Measurements from ENCODE around the gene ONECUT3. TPM values are rescaled to one million over a fixed set of nuclear protein-coding genes. Genes with fewer than 3 reads are reported as not detected.

The ONECUT3 gene
- polyA plus RNA-seq, 1 donor (not counting 4 experiments of a cell fraction or from before 2014, with no cell fraction given): 0.01 TPM

- no peaks in the 10 kb centered on the region for H3K79me2 ChIP-seq (ENCODE audit: control insufficient read depth, insufficient read depth, low read length)
- H3K4me3 ChIP-seq (ENCODE audit: control insufficient read depth in 2 of 3, extremely low read depth in 1 of 3, insufficient read depth in 2 of 3, low read depth in 1 of 3, low read length in 3 of 3): no peak overlapping the region
- no peaks in the 10 kb centered on the region for H3K9me3 ChIP-seq (ENCODE audit: control insufficient read depth, low read depth, low read length)
- dilution Hi-C loops (cut with MboI; ENCODE audit: extremely low pct_ligation_motif_present, low sequenced_read_pairs): no loop called here
- no peak overlapping the region for H3K27ac ChIP-seq (ENCODE audit: control insufficient read depth, insufficient read depth, low read length)
- no peak overlapping the region for H3K9ac ChIP-seq (ENCODE audit: control insufficient read depth, extremely low read depth, insufficient read depth, low read length)
- TF ChIP-seq, protein P1, sequence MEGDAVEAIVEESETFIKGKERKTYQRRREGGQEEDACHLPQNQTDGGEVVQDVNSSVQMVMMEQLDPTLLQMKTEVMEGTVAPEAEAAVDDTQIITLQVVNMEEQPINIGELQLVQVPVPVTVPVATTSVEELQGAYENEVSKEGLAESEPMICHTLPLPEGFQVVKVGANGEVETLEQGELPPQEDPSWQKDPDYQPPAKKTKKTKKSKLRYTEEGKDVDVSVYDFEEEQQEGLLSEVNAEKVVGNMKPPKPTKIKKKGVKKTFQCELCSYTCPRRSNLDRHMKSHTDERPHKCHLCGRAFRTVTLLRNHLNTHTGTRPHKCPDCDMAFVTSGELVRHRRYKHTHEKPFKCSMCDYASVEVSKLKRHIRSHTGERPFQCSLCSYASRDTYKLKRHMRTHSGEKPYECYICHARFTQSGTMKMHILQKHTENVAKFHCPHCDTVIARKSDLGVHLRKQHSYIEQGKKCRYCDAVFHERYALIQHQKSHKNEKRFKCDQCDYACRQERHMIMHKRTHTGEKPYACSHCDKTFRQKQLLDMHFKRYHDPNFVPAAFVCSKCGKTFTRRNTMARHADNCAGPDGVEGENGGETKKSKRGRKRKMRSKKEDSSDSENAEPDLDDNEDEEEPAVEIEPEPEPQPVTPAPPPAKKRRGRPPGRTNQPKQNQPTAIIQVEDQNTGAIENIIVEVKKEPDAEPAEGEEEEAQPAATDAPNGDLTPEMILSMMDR (optimal IDR thresholded peaks at IDR 0.05 in 1 of 3, IDR thresholded peaks at IDR 0.05 in 1 of 3, conservative IDR thresholded peaks at IDR 0.05 in 1 of 3; ENCODE audit: extremely low read depth in 1 of 3, insufficient read depth in 2 of 3, low read length in 3 of 3): peak in 1 of 3 experiments; percentile 3
- TF ChIP-seq EZH2 (IDR thresholded peaks at IDR 0.05; ENCODE audit: low read length): no peak
- no peak overlapping the region for H2AFZ ChIP-seq (ENCODE audit: control insufficient read depth, low read length)
- no peaks in the 10 kb centered on the region for H3K36me3 ChIP-seq (ENCODE audit: control insufficient read depth in 2 of 2, extremely low read depth in 1 of 2, insufficient read depth in 2 of 2, low read length in 2 of 2)
- no peaks in the 10 kb centered on the region for H4K20me1 ChIP-seq (ENCODE audit: control insufficient read depth, extremely low read depth, insufficient read depth, low read length)
- peaks cover 11% of the 10 kb centered on the region for H3K27me3 ChIP-seq (ENCODE audit: control insufficient read depth, extremely low read depth, insufficient read depth, low read length)
- DNase-seq (ENCODE audit: low read depth, low spot score): no peak
- H3K9me1 ChIP-seq (ENCODE audit: control insufficient read depth, extremely low read depth, insufficient read depth, low read length): no peaks in the 10 kb centered on the region
- no peak overlapping the region for H3K4me2 ChIP-seq (ENCODE audit: control insufficient read depth, extremely low read depth, insufficient read depth, low read depth, low read length)
- H3K4me1 ChIP-seq (ENCODE audit: control insufficient read depth, extremely low read depth, insufficient read depth, low read length): no peaks in the 10 kb centered on the region
- FAIRE-seq: no peak
These were observed 38.6 kb downstream of the ONECUT3 start for GRCh38 chr19:1791879-1792278.

GRCh38 chr19:1794424-1795172 is 41.3 kb downstream of the ONECUT3 start:
- TF ChIP-seq, protein P1 (optimal IDR thresholded peaks at IDR 0.05 in 1 of 3, IDR thresholded peaks at IDR 0.05 in 1 of 3, conservative IDR thresholded peaks at IDR 0.05 in 1 of 3; ENCODE audit: extremely low read depth in 1 of 3, insufficient read depth in 2 of 3, low read length in 3 of 3): no peak
- TF ChIP-seq EZH2 (IDR thresholded peaks at IDR 0.05; ENCODE audit: low read length): no peak
- no peaks in the 10 kb centered on the region for H3K9me3 ChIP-seq (ENCODE audit: control insufficient read depth, low read depth, low read length)
- no peak overlapping the region for H3K4me3 ChIP-seq (ENCODE audit: control insufficient read depth in 2 of 3, extremely low read depth in 1 of 3, insufficient read depth in 2 of 3, low read depth in 1 of 3, low read length in 3 of 3)
- H3K9ac ChIP-seq (ENCODE audit: control insufficient read depth, extremely low read depth, insufficient read depth, low read length): no peak overlapping the region
- no peak overlapping the region for H3K27ac ChIP-seq (ENCODE audit: control insufficient read depth, insufficient read depth, low read length)
- H3K9me1 ChIP-seq (ENCODE audit: control insufficient read depth, extremely low read depth, insufficient read depth, low read length): no peaks in the 10 kb centered on the region
- FAIRE-seq (no peak), DNase-seq (ENCODE audit: low read depth, low spot score) (no peak)
- dilution Hi-C loops (cut with MboI; ENCODE audit: extremely low pct_ligation_motif_present, low sequenced_read_pairs): no loop called here
- no peaks in the 10 kb centered on the region for H4K20me1 ChIP-seq (ENCODE audit: control insufficient read depth, extremely low read depth, insufficient read depth, low read length)
- no peaks in the 10 kb centered on the region for H3K36me3 ChIP-seq (ENCODE audit: control insufficient read depth in 2 of 2, extremely low read depth in 1 of 2, insufficient read depth in 2 of 2, low read length in 2 of 2)
- no peaks in the 10 kb centered on the region for H3K4me1 ChIP-seq (ENCODE audit: control insufficient read depth, extremely low read depth, insufficient read depth, low read length)
- no peak overlapping the region for H2AFZ ChIP-seq (ENCODE audit: control insufficient read depth, low read length)
- H3K79me2 ChIP-seq (ENCODE audit: control insufficient read depth, insufficient read depth, low read length): no peaks in the 10 kb centered on the region
- H3K4me2 ChIP-seq (ENCODE audit: control insufficient read depth, extremely low read depth, insufficient read depth, low read depth, low read length): no peak overlapping the region
- peaks cover 13% of the 10 kb centered on the region for H3K27me3 ChIP-seq (ENCODE audit: control insufficient read depth, extremely low read depth, insufficient read depth, low read length)

Data from keratinocyte (primary cell).